CD4-positive, alpha-beta T cell (primary cell): ENCODE data around the gene CACNG7. TPM values are rescaled to one million over a fixed set of nuclear protein-coding genes. Genes with fewer than 3 reads are reported as not detected.

Source experiments
- ATAC-seq: fragments of 200-7000 bp; cut with Tn5 transposase; one replicate; pipeline ENCODE4 v1.10.0; 2022; ENCODE audit warnings: mild to moderate bottlenecking; ENCODE audit not compliant: poor library complexity
- CTCF ChIA-PET: fragments of 350-600 bp; sonication (Branson Sonifier 250); formaldehyde crosslinking; loops from one replicate; lab custom pipeline; 2021; ENCODE audit warnings: antibody characterized with exemption, inconsistent platforms; lab: Charles Lee
- POLR2A ChIA-PET: fragments of 350-600 bp; sonication (Branson Sonifier 250); formaldehyde crosslinking; loops from one replicate; lab custom pipeline; 2021; ENCODE audit warnings: antibody characterized with exemption, inconsistent platforms; lab: Charles Lee
- DNase-seq, 14 experiments: peaks; one replicate each; pipeline ENCODE4 v3.0.0-alpha.2; 2013 to 2020; ENCODE audit warnings: mixed read lengths in 2 of 14
- H3K27ac ChIP-seq, 2 donors: one replicate each; pipeline versions ENCODE4 v1.5.1 to v1.7.0; 2013; ENCODE audit warnings: low read length in 2 of 2, low read depth in 1 of 2, mild to moderate bottlenecking in 1 of 2
- H3K27me3 ChIP-seq, 2 experiments: 1 replicate in 1 of 2; 2 replicates in 1 of 2; pipeline versions ENCODE4 v1.6.1 to v1.7.0; 2013; ENCODE audit warnings: low read length in 2 of 2, control low read depth in 1 of 2, mild to moderate bottlenecking in 1 of 2, moderate library complexity in 1 of 2; ENCODE audit not compliant: insufficient read depth in 2 of 2, control insufficient read depth in 1 of 2
- H3K36me3 ChIP-seq: one replicate; pipeline ENCODE4 v1.6.1; 2013; ENCODE audit warnings: low read length, control low read depth; ENCODE audit not compliant: insufficient read depth
- H3K4me1 ChIP-seq: one replicate; pipeline ENCODE4 v1.6.1; 2013; ENCODE audit warnings: low read length, control low read depth; ENCODE audit not compliant: insufficient read depth
- H3K4me3 ChIP-seq: one replicate; pipeline ENCODE4 v1.5.1; 2013; ENCODE audit warnings: mild to moderate bottlenecking, low read length, moderate library complexity
- H3K9me3 ChIP-seq, 2 experiments: 1 replicate in 1 of 2; 2 replicates in 1 of 2; pipeline versions ENCODE4 v1.6.1 to v1.7.0; 2013; ENCODE audit warnings: low read length in 2 of 2, mild to moderate bottlenecking in 2 of 2, control low read depth in 1 of 2, moderate library complexity in 1 of 2; ENCODE audit not compliant: control insufficient read depth in 1 of 2, insufficient read depth in 1 of 2
- H3K27ac Mint-ChIP-seq: one replicate; pipeline ENCODE4 v1.8.0; 2020; ENCODE audit warnings: mixed read lengths
- H3K27me3 Mint-ChIP-seq: one replicate; pipeline ENCODE4 v1.8.0; 2021; ENCODE audit warnings: mixed read lengths
- H3K36me3 Mint-ChIP-seq: one replicate; pipeline ENCODE4 v1.8.0; 2021; ENCODE audit warnings: low read depth, mixed read lengths
- H3K4me1 Mint-ChIP-seq: one replicate; pipeline ENCODE4 v1.8.0; 2021; ENCODE audit warnings: low read depth, mixed read lengths
- H3K4me3 Mint-ChIP-seq: one replicate; pipeline ENCODE4 v1.8.0; 2020; ENCODE audit warnings: mild to moderate bottlenecking, mixed read lengths
- H3K9me3 Mint-ChIP-seq: one replicate; pipeline ENCODE4 v1.8.0; 2020; ENCODE audit warnings: mixed read lengths
- CTCF ChIP-seq: fragments of 200-600 bp; IDR thresholded peaks from one replicate; pipeline ENCODE4 v1.8.0; 2022; ENCODE audit warnings: antibody characterized with exemption, mild to moderate bottlenecking
- intact Hi-C, 2 experiments: fragments of 100-400 bp; cut with DNase I in 1 of 2; cut with micrococcal nuclease in 1 of 2; formaldehyde crosslinking; loops; one replicate each; pipeline versions ENCODE4 v1.15.1 to v1.9.0; 2023 to 2025; cut with DNase I, micrococcal nuclease
- total RNA-seq, 174 experiments: library from RNA in 2 of 174; stranded (reverse) in 2 of 174; gene quantifications; one replicate each; pipeline ENCODE4 v1.2.3 and lab custom pipeline; 2021 to 2026

The CACNG7 gene
- total RNA-seq, 2 experiments from 2014 or later: not detected

GRCh38 chr19:53874606-53874990, 34.5 kb upstream of the CACNG7 start:
- Mint-ChIP-seq H3K27ac (peak overlapping the region; percentile 89), H3K4me1 (peaks cover 79% of the 10 kb centered on the region), H3K27me3 (peaks cover 7% of the 10 kb centered on the region), H3K4me3 (peak overlapping the region; percentile 59), H3K36me3 (peaks cover 64% of the 10 kb centered on the region), H3K9me3 (no peaks in the 10 kb centered on the region)
- H3K27ac ChIP-seq: peak overlapping the region; percentile 63 to 65
- ATAC-seq (peak; percentile 9), DNase-seq (peak in 3 of 14 experiments; percentile 53 to 56 (median 54))
- peaks cover 39% of the 10 kb centered on the region for H3K36me3 ChIP-seq
- H3K9me3 ChIP-seq: peaks cover 0 to 19% of the 10 kb centered on the region in 2 experiments
- no peak for TF ChIP-seq CTCF
- ChIA-PET POLR2A (interaction anchor here (0.7 to 1.1 kb wide), 4 partner anchors 8 to 504 kb away, joined by 3 to 4 read pairs (median 3); no protein-coding TSS in a partner anchor), CTCF (no interaction called here)
- H3K4me3 ChIP-seq: peak overlapping the region; percentile 1
- H3K4me1 ChIP-seq: peaks cover 96% of the 10 kb centered on the region
- intact Hi-C loops: no loop called here
- H3K27me3 ChIP-seq: peaks cover 3% of the 10 kb centered on the region in 2 experiments

DNA sequence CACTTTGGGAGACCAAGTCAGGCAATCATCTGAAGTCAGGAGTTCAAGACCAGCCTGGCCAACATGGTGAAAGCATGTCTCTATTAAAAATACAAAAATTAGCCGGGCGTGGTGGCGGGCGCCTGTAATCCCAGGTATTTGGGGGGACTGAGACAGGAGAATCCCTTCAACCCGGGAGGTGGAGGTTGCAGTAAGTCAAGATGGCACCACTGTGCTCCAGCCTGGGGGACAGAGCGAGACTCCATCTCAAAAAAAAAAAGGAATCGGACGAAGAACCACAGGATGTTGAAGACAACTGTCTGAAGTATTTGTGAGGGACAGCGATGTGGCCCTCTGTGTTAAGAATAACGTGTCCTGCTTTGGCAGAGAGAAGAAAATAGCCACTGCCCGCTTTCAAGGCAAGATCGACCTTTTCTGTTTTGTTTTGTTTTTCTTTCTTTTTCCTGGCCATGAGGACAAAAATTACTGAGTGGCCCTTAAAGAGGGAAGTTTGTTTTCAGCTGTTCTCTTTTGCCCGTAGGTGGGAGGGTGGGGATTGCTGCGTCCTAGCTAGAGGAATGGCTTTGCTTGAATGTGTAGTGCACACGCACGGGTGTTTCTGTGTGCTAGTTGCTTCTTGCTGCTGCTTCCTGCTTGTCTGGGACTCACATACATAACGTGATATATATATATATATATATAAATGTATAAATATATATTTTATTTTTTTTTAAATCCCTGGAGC, 33.3 kb upstream of the CACNG7 start:
- DNase-seq (peak in 3 of 14 experiments; percentile 26 to 38 (median 37)), ATAC-seq (no peak)
- Mint-ChIP-seq H3K36me3 (peaks cover 58% of the 10 kb centered on the region), H3K4me1 (peaks cover 73% of the 10 kb centered on the region), H3K27ac (peak overlapping the region; percentile 89), H3K9me3 (no peaks in the 10 kb centered on the region), H3K27me3 (peaks cover 7% of the 10 kb centered on the region), H3K4me3 (peak overlapping the region; percentile 86)
- Histone ChIP-seq H3K27ac (peak overlapping the region in 1 of 2 donors; percentile 35), H3K36me3 (peaks cover 33% of the 10 kb centered on the region), H3K27me3 (peaks cover 14% of the 10 kb centered on the region in 2 experiments), H3K9me3 (peaks cover 0 to 19% of the 10 kb centered on the region in 2 experiments), H3K4me3 (no peak overlapping the region), H3K4me1 (peaks cover 88% of the 10 kb centered on the region)
- CTCF ChIA-PET: no interaction called here
- POLR2A ChIA-PET: interaction anchor here (0.6 to 4.4 kb wide), 3 partner anchors 8 to 239 kb away, joined by 3 to 71 read pairs (median 6); partner anchors contain the start of genes MYADM, PRPF31 and TFPT
- intact Hi-C loops: no loop called here
- no peak for TF ChIP-seq CTCF

DNA sequence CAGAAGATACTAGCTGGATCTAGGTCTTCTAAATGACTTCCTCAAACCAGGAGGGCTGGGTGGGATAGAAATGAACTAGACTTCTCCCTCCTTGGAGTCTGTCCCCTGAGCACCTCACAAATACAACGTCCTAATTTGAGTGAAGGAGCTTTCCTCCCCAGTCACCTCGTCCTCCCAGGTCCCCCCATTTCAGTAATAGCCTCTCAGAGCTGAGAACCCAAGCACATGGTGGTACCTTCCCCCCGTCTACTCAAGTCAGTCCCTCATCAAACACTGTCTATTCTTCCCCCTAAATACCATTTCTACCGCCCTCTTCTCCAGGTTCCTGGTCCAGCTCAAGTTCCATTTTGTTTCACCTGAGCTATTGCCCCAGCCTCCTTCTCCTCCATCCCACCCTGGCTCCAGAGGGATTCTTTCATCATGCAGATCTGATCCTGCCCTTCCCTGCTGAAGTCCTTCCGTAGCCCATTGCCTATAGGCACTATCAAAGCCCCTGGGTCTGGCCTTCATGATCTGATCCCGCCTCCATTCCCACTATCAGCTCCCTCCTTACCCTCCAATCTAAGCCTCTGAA, 32.3 kb upstream of the CACNG7 start:
- Histone ChIP-seq H3K9me3 (peaks cover 0 to 19% of the 10 kb centered on the region in 2 experiments), H3K4me3 (no peak overlapping the region), H3K27me3 (peaks cover 23 to 24% of the 10 kb centered on the region in 2 experiments), H3K36me3 (peaks cover 33% of the 10 kb centered on the region), H3K4me1 (peaks cover 88% of the 10 kb centered on the region), H3K27ac (peak overlapping the region in 1 of 2 donors; percentile 45)
- no peaks in the 10 kb centered on the region for H3K9me3 Mint-ChIP-seq
- intact Hi-C loops: loop anchor here in 1 of 2 experiments (1.0 kb wide), 1 partner anchor 7 kb away; no protein-coding TSS in a partner anchor
- TF ChIP-seq CTCF: no peak
- ATAC-seq (no peak), DNase-seq (peak in 2 of 14 experiments; percentile 46 to 51)
- peak overlapping the region; percentile 86 for H3K4me3 Mint-ChIP-seq
- peaks cover 7% of the 10 kb centered on the region for H3K27me3 Mint-ChIP-seq
- H3K36me3 Mint-ChIP-seq: peaks cover 48% of the 10 kb centered on the region
- H3K27ac Mint-ChIP-seq: peak overlapping the region; percentile 89
- peaks cover 63% of the 10 kb centered on the region for H3K4me1 Mint-ChIP-seq
- CTCF ChIA-PET: no interaction called here
- POLR2A ChIA-PET: interaction anchor here (1.7 to 4.4 kb wide), 2 partner anchors 9 to 238 kb away, joined by 6 to 71 read pairs; partner anchors contain the start of genes MYADM, PRPF31 and TFPT
